Measurements from ENCODE around the gene WNT3. TPM values are rescaled to one million over a fixed set of nuclear protein-coding genes. Genes with fewer than 3 reads are reported as not detected.
A peak's percentile ranks its signal among the peaks of the same experiment; 100 is the strongest.

The WNT3 gene
- total and polyA plus RNA-seq, 2 experiments from 2014 or later = 6.1 to 7.3 TPM

GRCh38 chr17:46788796-46789195 is 29.7 kb downstream of the WNT3 start:
- Histone ChIP-seq H3K79me2 (no peaks in the 10 kb centered on the region), H2AFZ (no peak overlapping the region), H3K9me3 (ENCODE audit: low read depth) (no peaks in the 10 kb centered on the region), H3K4me3 (no peak overlapping the region), H3K4me2 (no peak overlapping the region), H3K4me1 (ENCODE audit: insufficient read depth) (no peaks in the 10 kb centered on the region), H3K27ac (no peak overlapping the region), H3K9me2 (replicated peaks; ENCODE audit: insufficient read depth) (no peaks in the 10 kb centered on the region), H3K36me3 (replicated peaks; ENCODE audit: insufficient read depth, low read depth) (no peaks in the 10 kb centered on the region), H3K27me3 (no peaks in the 10 kb centered on the region), H4K20me1 (ENCODE audit: insufficient read depth, poor library complexity, severe bottlenecking) (no peaks in the 10 kb centered on the region)
- DNase-seq (ENCODE audit: low spot score) = no peak
- 83% methylated on average over 7 of the region's 7 CpGs for WGBS (ENCODE audit: low lambda C conversion rate, missing lambda C conversion rate)
- no peak for TF ChIP-seq EZH2 (IDR thresholded peaks at IDR 0.05; ENCODE audit: borderline replicate concordance)
- TF ChIP-seq CTCF (IDR thresholded peaks at IDR 0.05; ENCODE audit: poor library complexity) = no peak
- no peak for TF ChIP-seq EZH2phosphoT487 (IDR thresholded peaks at IDR 0.05; ENCODE audit: low read depth, severe bottlenecking, unreplicated experiment)

GRCh38 chr17:46788300-46788699 is 30.2 kb downstream of the WNT3 start:
- no peak overlapping the region for H3K4me3 ChIP-seq
- H3K79me2 ChIP-seq = no peaks in the 10 kb centered on the region
- TF ChIP-seq CTCF (IDR thresholded peaks at IDR 0.05; ENCODE audit: poor library complexity) = no peak
- no peak for TF ChIP-seq EZH2phosphoT487 (IDR thresholded peaks at IDR 0.05; ENCODE audit: low read depth, severe bottlenecking, unreplicated experiment)
- TF ChIP-seq EZH2 (IDR thresholded peaks at IDR 0.05; ENCODE audit: borderline replicate concordance) = no peak
- no peaks in the 10 kb centered on the region for H4K20me1 ChIP-seq (ENCODE audit: insufficient read depth, poor library complexity, severe bottlenecking)
- H3K27ac ChIP-seq = no peak overlapping the region
- no peak for DNase-seq (ENCODE audit: low spot score)
- H3K4me1 ChIP-seq (ENCODE audit: insufficient read depth) = no peaks in the 10 kb centered on the region
- H3K9me3 ChIP-seq (ENCODE audit: low read depth) = no peaks in the 10 kb centered on the region
- H3K9me2 ChIP-seq (replicated peaks; ENCODE audit: insufficient read depth) = no peaks in the 10 kb centered on the region
- H3K4me2 ChIP-seq = no peak overlapping the region
- H3K27me3 ChIP-seq = no peaks in the 10 kb centered on the region
- 90% methylated on average over 5 of the region's 5 CpGs for WGBS (ENCODE audit: low lambda C conversion rate, missing lambda C conversion rate)
- H2AFZ ChIP-seq = no peak overlapping the region
- no peaks in the 10 kb centered on the region for H3K36me3 ChIP-seq (replicated peaks; ENCODE audit: insufficient read depth, low read depth)

GRCh38 chr17:46787478-46787877 is 31.0 kb downstream of the WNT3 start:
- Histone ChIP-seq H3K9me3 (ENCODE audit: low read depth) (no peaks in the 10 kb centered on the region), H3K4me2 (no peak overlapping the region), H2AFZ (no peak overlapping the region), H3K4me1 (ENCODE audit: insufficient read depth) (no peaks in the 10 kb centered on the region), H4K20me1 (ENCODE audit: insufficient read depth, poor library complexity, severe bottlenecking) (no peaks in the 10 kb centered on the region), H3K27me3 (no peaks in the 10 kb centered on the region), H3K9me2 (replicated peaks; ENCODE audit: insufficient read depth) (no peaks in the 10 kb centered on the region), H3K36me3 (replicated peaks; ENCODE audit: insufficient read depth, low read depth) (no peaks in the 10 kb centered on the region), H3K79me2 (no peaks in the 10 kb centered on the region), H3K27ac (no peak overlapping the region), H3K4me3 (no peak overlapping the region)
- TF ChIP-seq CTCF (IDR thresholded peaks at IDR 0.05; ENCODE audit: poor library complexity) = no peak
- TF ChIP-seq EZH2phosphoT487 (IDR thresholded peaks at IDR 0.05; ENCODE audit: low read depth, severe bottlenecking, unreplicated experiment) = no peak
- TF ChIP-seq EZH2 (IDR thresholded peaks at IDR 0.05; ENCODE audit: borderline replicate concordance) = no peak
- WGBS (ENCODE audit: low lambda C conversion rate, missing lambda C conversion rate) = 93% methylated on average over 13 of the region's 13 CpGs
- no peak for DNase-seq (ENCODE audit: low spot score)

GRCh38 chr17:46785696-46786095 is 32.8 kb downstream of the WNT3 start:
- no peak overlapping the region for H3K4me2 ChIP-seq
- TF ChIP-seq EZH2phosphoT487 (IDR thresholded peaks at IDR 0.05; ENCODE audit: low read depth, severe bottlenecking, unreplicated experiment) (no peak), EZH2 (IDR thresholded peaks at IDR 0.05; ENCODE audit: borderline replicate concordance) (no peak), CTCF (IDR thresholded peaks at IDR 0.05; ENCODE audit: poor library complexity) (no peak)
- no peaks in the 10 kb centered on the region for H3K79me2 ChIP-seq
- WGBS (ENCODE audit: low lambda C conversion rate, missing lambda C conversion rate) = 65% methylated on average over 3 of the region's 7 CpGs
- H3K9me2 ChIP-seq (replicated peaks; ENCODE audit: insufficient read depth) = no peaks in the 10 kb centered on the region
- no peaks in the 10 kb centered on the region for H4K20me1 ChIP-seq (ENCODE audit: insufficient read depth, poor library complexity, severe bottlenecking)
- no peaks in the 10 kb centered on the region for H3K9me3 ChIP-seq (ENCODE audit: low read depth)
- no peaks in the 10 kb centered on the region for H3K4me1 ChIP-seq (ENCODE audit: insufficient read depth)
- no peak overlapping the region for H3K4me3 ChIP-seq
- H2AFZ ChIP-seq = no peak overlapping the region
- no peaks in the 10 kb centered on the region for H3K27me3 ChIP-seq
- peak; percentile 54 for DNase-seq (ENCODE audit: low spot score)
- H3K36me3 ChIP-seq (replicated peaks; ENCODE audit: insufficient read depth, low read depth) = no peaks in the 10 kb centered on the region
- H3K27ac ChIP-seq = no peak overlapping the region

All from hepatocyte (in vitro differentiated cells).